HepG2 (cell line): Measurements from ENCODE around the gene POLR2B. TPM values are rescaled to one million over a fixed set of nuclear protein-coding genes. Genes with fewer than 3 reads are reported as not detected.

Experiments
- CAMTA2 ChIP-seq: sonication (generic); formaldehyde crosslinking; IDR thresholded peaks from 2 replicates; pipeline ENCODE4 v1.4.0; 2020; ENCODE audit warnings: mild to moderate bottlenecking, missing genetic modification reagents, borderline replicate concordance
- CBFB ChIP-seq: sonication (generic); formaldehyde crosslinking; IDR thresholded peaks from 2 replicates; pipeline ENCODE4 v1.4.0; 2020; ENCODE audit warnings: missing genetic modification reagents
- CREB1 ChIP-seq, 2 experiments: fragments of 450-650 bp in 1 of 2; IDR thresholded peaks; 2 replicates each; pipeline ENCODE4 v1.6.1; 2016 to 2017; ENCODE audit warnings: control low read depth in 1 of 2, mild to moderate bottlenecking in 1 of 2, missing compliant biosample characterization in 1 of 2, missing genetic modification characterization in 1 of 2
- DNMT1 ChIP-seq: sonication (generic); formaldehyde crosslinking; IDR thresholded peaks from 2 replicates; pipeline ENCODE4 v1.5.1; 2020; ENCODE audit warnings: mild to moderate bottlenecking, missing genetic modification reagents
- ESRRA ChIP-seq: sonication (generic); formaldehyde crosslinking; IDR thresholded peaks from 2 replicates; pipeline ENCODE4 v1.5.1; 2020; ENCODE audit warnings: mild to moderate bottlenecking, low read depth, missing genetic modification reagents
- JARID2 ChIP-seq: sonication (generic); formaldehyde crosslinking; IDR thresholded peaks from 2 replicates; pipeline ENCODE4 v1.8.1; 2023; ENCODE audit warnings: missing genetic modification reagents, inconsistent platforms; ENCODE audit not compliant: insufficient replicate concordance
- KDM4B ChIP-seq: sonication (generic); formaldehyde crosslinking; IDR thresholded peaks from 2 replicates; pipeline ENCODE4 v1.4.0; 2020; ENCODE audit warnings: missing genetic modification reagents
- NFKB2 ChIP-seq: sonication (generic); formaldehyde crosslinking; IDR thresholded peaks from 2 replicates; pipeline ENCODE4 v1.4.0; 2020; ENCODE audit warnings: missing genetic modification reagents, borderline replicate concordance
- SMARCE1 ChIP-seq: fragments of 450-650 bp; IDR thresholded peaks from 2 replicates; pipeline ENCODE4 v1.6.1; 2017; ENCODE audit warnings: borderline replicate concordance
- ZBTB1 ChIP-seq: sonication (generic); formaldehyde crosslinking; IDR thresholded peaks from 2 replicates; pipeline ENCODE4 v1.4.0; 2020; ENCODE audit warnings: missing genetic modification reagents, borderline replicate concordance
- ZFP41 ChIP-seq: sonication (generic); formaldehyde crosslinking; IDR thresholded peaks from 2 replicates; pipeline ENCODE4 v1.4.0; 2020; ENCODE audit warnings: mild to moderate bottlenecking, missing genetic modification reagents, borderline replicate concordance
- ZKSCAN5 ChIP-seq: sonication (generic); formaldehyde crosslinking; IDR thresholded peaks from 2 replicates; pipeline ENCODE4 v1.5.1; 2020; ENCODE audit warnings: mild to moderate bottlenecking, missing genetic modification reagents
- ZNF101 ChIP-seq: sonication (generic); formaldehyde crosslinking; IDR thresholded peaks from 2 replicates; pipeline ENCODE4 v1.4.0; 2020; ENCODE audit warnings: mild to moderate bottlenecking, low read depth, missing genetic modification reagents, borderline replicate concordance
- ZNF329 ChIP-seq: sonication (generic); formaldehyde crosslinking; IDR thresholded peaks from 2 replicates; pipeline ENCODE4 v1.9.0; 2021; ENCODE audit warnings: low read depth, mild to moderate bottlenecking, missing genetic modification reagents
- ZNF337 ChIP-seq: sonication (generic); formaldehyde crosslinking; IDR thresholded peaks from 2 replicates; pipeline ENCODE4 v1.5.1; 2020; ENCODE audit warnings: missing genetic modification reagents, low read depth, mild to moderate bottlenecking, borderline replicate concordance
- ZNF362 ChIP-seq: sonication (generic); formaldehyde crosslinking; IDR thresholded peaks from 2 replicates; pipeline ENCODE4 v1.4.0; 2020; ENCODE audit warnings: missing genetic modification reagents, mild to moderate bottlenecking, borderline replicate concordance
- ZNF567 ChIP-seq: sonication (generic); formaldehyde crosslinking; IDR thresholded peaks from 2 replicates; pipeline ENCODE4 v1.8.1; 2023; ENCODE audit warnings: mild to moderate bottlenecking, missing genetic modification reagents, borderline replicate concordance
- ZNF629 ChIP-seq: sonication (generic); formaldehyde crosslinking; conservative IDR thresholded peaks from 2 replicates; pipeline ENCODE4 v1.5.0; 2020; ENCODE audit warnings: missing genetic modification reagents
- polyA plus RNA-seq, 8 experiments: library from polyadenylated mRNA; depleted of rRNA in 3 of 8; stranded (reverse) in 7 of 8; unstranded in 1 of 8; fragments of >200 nt; fragmentation: Illumina TruSeq in 4 of 8; extraction: Trizol in 4 of 8; gene quantifications; 2 replicates each; pipeline versions ENCODE4 v1.2.1 to v1.2.3, GENCODE V29; 2011 to 2016; ENCODE audit warnings: low read depth in 4 of 8, missing spikeins in 1 of 8, mixed read lengths in 1 of 8; ENCODE audit not compliant: insufficient read depth in 1 of 8
- total RNA-seq, 5 experiments: library from RNA; depleted of rRNA; stranded (reverse); fragments of >200 nt; fragmentation: Illumina TruSeq; extraction: Trizol; gene quantifications; 2 replicates each; pipeline ENCODE4 v1.2.3, GENCODE V29; 2016; ENCODE audit warnings: low read depth in 1 of 5
- TF ChIP-seq, protein P1 (sequence below): sonication (generic); formaldehyde crosslinking; IDR thresholded peaks from 2 replicates; pipeline ENCODE4 v1.8.1; 2023; ENCODE audit warnings: mild to moderate bottlenecking, moderate library complexity, missing genetic modification reagents
- TF ChIP-seq, protein P2 (sequence below): sonication (generic); formaldehyde crosslinking; IDR thresholded peaks from 2 replicates; pipeline ENCODE4 v1.4.0; 2020; ENCODE audit warnings: missing genetic modification reagents, borderline replicate concordance

POLR2B gene
- total and polyA plus RNA-seq, 2 of the 13 experiments (the other 11 are each of a cell fraction or from before 2014, with no cell fraction given): 70.6 to 116 TPM

GRCh38 chr4:56977321-56978012, 1.2 kb upstream of the POLR2B start, which contains the start of gene NOA1 (continued):
- no peak for TF ChIP-seq ZKSCAN5
- no peak for TF ChIP-seq ZNF629
- TF ChIP-seq CAMTA2 (CRISPR knock-in tag): peak; percentile 54; the same call in 1 of the 2 replicates
- no peak for TF ChIP-seq ESRRA
- TF ChIP-seq, protein P1, sequence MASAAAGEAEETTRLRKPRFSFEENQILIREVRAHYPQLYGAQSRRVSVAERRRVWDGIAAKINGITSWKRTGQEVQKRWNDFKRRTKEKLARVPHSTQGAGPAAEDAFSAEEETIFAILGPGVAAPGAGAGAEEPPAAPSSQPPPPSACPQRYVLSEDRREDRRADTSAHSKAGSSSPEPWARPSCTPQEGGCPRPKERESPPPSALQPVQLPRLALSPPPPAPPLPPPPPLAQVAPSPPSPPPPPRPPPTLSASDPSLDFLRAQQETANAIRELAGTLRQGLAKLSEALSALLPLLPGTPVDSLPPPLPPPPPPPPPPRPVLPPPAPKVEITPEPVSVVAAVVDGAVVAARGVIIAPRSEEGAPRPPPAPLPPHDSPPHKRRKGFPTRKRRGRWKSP: no peak
- TF ChIP-seq ZNF567 (CRISPR knock-in tag): no peak; the same call in 1 of the 2 replicates
- TF ChIP-seq DNMT1: no peak
- TF ChIP-seq ZNF329 (CRISPR knock-in tag): no peak
- TF ChIP-seq CBFB (CRISPR knock-in tag): no peak
- TF ChIP-seq NFKB2 (CRISPR knock-in tag): peak; percentile 10; the same call in 1 of the 2 replicates
- TF ChIP-seq ZNF337 (CRISPR knock-in tag): 0 out of 2 replicates have a peak, but pooled peaks have one; percentile 81
- TF ChIP-seq ZBTB1 (CRISPR knock-in tag): no peak
- TF ChIP-seq JARID2 (CRISPR knock-in tag): no peak
- TF ChIP-seq, protein P2, sequence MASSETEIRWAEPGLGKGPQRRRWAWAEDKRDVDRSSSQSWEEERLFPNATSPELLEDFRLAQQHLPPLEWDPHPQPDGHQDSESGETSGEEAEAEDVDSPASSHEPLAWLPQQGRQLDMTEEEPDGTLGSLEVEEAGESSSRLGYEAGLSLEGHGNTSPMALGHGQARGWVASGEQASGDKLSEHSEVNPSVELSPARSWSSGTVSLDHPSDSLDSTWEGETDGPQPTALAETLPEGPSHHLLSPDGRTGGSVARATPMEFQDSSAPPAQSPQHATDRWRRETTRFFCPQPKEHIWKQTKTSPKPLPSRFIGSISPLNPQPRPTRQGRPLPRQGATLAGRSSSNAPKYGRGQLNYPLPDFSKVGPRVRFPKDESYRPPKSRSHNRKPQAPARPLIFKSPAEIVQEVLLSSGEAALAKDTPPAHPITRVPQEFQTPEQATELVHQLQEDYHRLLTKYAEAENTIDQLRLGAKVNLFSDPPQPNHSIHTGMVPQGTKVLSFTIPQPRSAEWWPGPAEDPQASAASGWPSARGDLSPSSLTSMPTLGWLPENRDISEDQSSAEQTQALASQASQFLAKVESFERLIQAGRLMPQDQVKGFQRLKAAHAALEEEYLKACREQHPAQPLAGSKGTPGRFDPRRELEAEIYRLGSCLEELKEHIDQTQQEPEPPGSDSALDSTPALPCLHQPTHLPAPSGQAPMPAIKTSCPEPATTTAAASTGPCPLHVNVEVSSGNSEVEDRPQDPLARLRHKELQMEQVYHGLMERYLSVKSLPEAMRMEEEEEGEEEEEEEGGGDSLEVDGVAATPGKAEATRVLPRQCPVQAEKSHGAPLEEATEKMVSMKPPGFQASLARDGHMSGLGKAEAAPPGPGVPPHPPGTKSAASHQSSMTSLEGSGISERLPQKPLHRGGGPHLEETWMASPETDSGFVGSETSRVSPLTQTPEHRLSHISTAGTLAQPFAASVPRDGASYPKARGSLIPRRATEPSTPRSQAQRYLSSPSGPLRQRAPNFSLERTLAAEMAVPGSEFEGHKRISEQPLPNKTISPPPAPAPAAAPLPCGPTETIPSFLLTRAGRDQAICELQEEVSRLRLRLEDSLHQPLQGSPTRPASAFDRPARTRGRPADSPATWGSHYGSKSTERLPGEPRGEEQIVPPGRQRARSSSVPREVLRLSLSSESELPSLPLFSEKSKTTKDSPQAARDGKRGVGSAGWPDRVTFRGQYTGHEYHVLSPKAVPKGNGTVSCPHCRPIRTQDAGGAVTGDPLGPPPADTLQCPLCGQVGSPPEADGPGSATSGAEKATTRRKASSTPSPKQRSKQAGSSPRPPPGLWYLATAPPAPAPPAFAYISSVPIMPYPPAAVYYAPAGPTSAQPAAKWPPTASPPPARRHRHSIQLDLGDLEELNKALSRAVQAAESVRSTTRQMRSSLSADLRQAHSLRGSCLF (CRISPR knock-in tag): no peak
- TF ChIP-seq CREB1 (IDR thresholded peaks at IDR 0.05): no peak
- TF ChIP-seq CREB1 (CRISPR knock-in tag; IDR thresholded peaks at IDR 0.05): peak; percentile 62
- no peak for TF ChIP-seq ZFP41 (CRISPR knock-in tag)
- no peak for TF ChIP-seq KDM4B
- TF ChIP-seq ZNF101 (CRISPR knock-in tag): no peak
- TF ChIP-seq ZNF362 (CRISPR knock-in tag): no peak
- TF ChIP-seq SMARCE1: no peak
